H1 (cell line): ENCODE measurements around the gene POU2F1. TPM values are rescaled to one million over a fixed set of nuclear protein-coding genes. Genes with fewer than 3 reads are reported as not detected.

Source experiments
- CTCF ChIA-PET: fragments of 300-600 bp; sonication (Branson Sonifier 250); formaldehyde crosslinking; loops from one replicate; lab custom pipeline; 2021; ENCODE audit not compliant: partially characterized antibody; lab: Charles Lee
- POLR2A ChIA-PET: fragments of 300-600 bp; sonication (Branson Sonifier 250); formaldehyde crosslinking; loops from one replicate; lab custom pipeline; 2021; ENCODE audit warnings: inconsistent platforms; ENCODE audit not compliant: partially characterized antibody; lab: Charles Lee
- DNase-seq, 2 experiments: peaks; one replicate each; pipeline versions ENCODE4 v3.0.0 to v3.0.0-alpha.2; 2010 to 2022; ENCODE audit warnings: low spot score in 2 of 2, low read depth in 1 of 2, mixed read lengths in 1 of 2
- FAIRE-seq: peaks from 2 replicates; lab custom pipeline; 2011; peaks lifted over from hg19 to GRCh38; lab: Jason Lieb, UNC
- H2AFZ ChIP-seq: 2 replicates; pipeline ENCODE4 v1.8.1; 2012; ENCODE audit warnings: low read length, inconsistent platforms
- H2AK5ac ChIP-seq: 2 replicates; pipeline ENCODE4 v1.6.1; 2013; ENCODE audit warnings: low read depth, low read length
- H2BK120ac ChIP-seq: replicated peaks from 2 replicates; pipeline ENCODE3; 2013; ENCODE audit warnings: low read depth, low read length, inconsistent platforms
- H2BK12ac ChIP-seq: 2 replicates; pipeline ENCODE4 v1.6.1; 2013; ENCODE audit warnings: low read depth, low read length
- H2BK15ac ChIP-seq: 2 replicates; pipeline ENCODE4 v1.6.1; 2013; ENCODE audit warnings: low read length
- H2BK20ac ChIP-seq: 2 replicates; pipeline ENCODE4 v1.6.1; 2013; ENCODE audit warnings: low read length
- H2BK5ac ChIP-seq: 2 replicates; pipeline ENCODE4 v1.6.1; 2013; ENCODE audit warnings: low read depth, low read length
- H3K14ac ChIP-seq: 2 replicates; pipeline ENCODE4 v1.6.1; 2013; ENCODE audit warnings: inconsistent platforms; ENCODE audit not compliant: insufficient read length
- H3K18ac ChIP-seq: 2 replicates; pipeline ENCODE4 v1.6.1; 2013; ENCODE audit warnings: low read length; ENCODE audit errors: extremely low read depth
- H3K23ac ChIP-seq: 2 replicates; pipeline ENCODE4 v1.6.1; 2013; ENCODE audit warnings: inconsistent platforms; ENCODE audit not compliant: insufficient read length
- H3K23me2 ChIP-seq: 2 replicates; pipeline ENCODE4 v1.6.1; 2013; ENCODE audit warnings: low read depth, low read length
- H3K27ac ChIP-seq: 2 replicates; pipeline ENCODE4 v1.6.1; 2011; ENCODE audit warnings: low read depth, low read length, inconsistent platforms
- H3K27me3 ChIP-seq, 4 experiments: replicated peaks in 1 of 4; 1 replicate in 1 of 4; 2 replicates in 3 of 4; pipeline versions ENCODE4 v1.6.1 to v1.8.1; 2011 to 2013; ENCODE audit warnings: low read length in 3 of 4, mild to moderate bottlenecking in 3 of 4, inconsistent platforms in 2 of 4, mixed read lengths in 2 of 4, moderate library complexity in 1 of 4; ENCODE audit not compliant: control insufficient read depth in 3 of 4, insufficient read depth in 3 of 4; ENCODE audit errors: extremely low read depth in 1 of 4
- H3K36me3 ChIP-seq, 4 experiments: 2 replicates each; pipeline versions ENCODE4 v1.6.1 to v1.8.1; 2011 to 2013; ENCODE audit warnings: mild to moderate bottlenecking in 4 of 4, low read length in 3 of 4, moderate library complexity in 2 of 4, control low read depth in 1 of 4, inconsistent platforms in 1 of 4; ENCODE audit not compliant: insufficient read depth in 4 of 4, control insufficient read depth in 2 of 4
- H3K4ac ChIP-seq: replicated peaks from 2 replicates; pipeline ENCODE3; 2013; ENCODE audit warnings: low read length, low read depth, mixed read lengths, inconsistent platforms; ENCODE audit not compliant: insufficient read length
- H3K4me1 ChIP-seq, 4 experiments: replicated peaks in 1 of 4; 1 replicate in 1 of 4; 2 replicates in 3 of 4; pipeline versions ENCODE4 v1.6.1 to v1.8.1; 2011 to 2013; ENCODE audit warnings: low read length in 3 of 4, inconsistent platforms in 2 of 4, mixed read lengths in 1 of 4; ENCODE audit not compliant: insufficient read depth in 4 of 4, control insufficient read depth in 3 of 4
- H3K4me2 ChIP-seq, 2 experiments: 2 replicates each; pipeline versions ENCODE4 v1.6.1 to v1.8.1; 2011 to 2013; ENCODE audit warnings: low read depth in 2 of 2, low read length in 2 of 2, control low read depth in 1 of 2, inconsistent platforms in 1 of 2, mild to moderate bottlenecking in 1 of 2; ENCODE audit not compliant: insufficient read depth in 1 of 2
- H3K4me3 ChIP-seq, 4 experiments: fragments of 200-600, 300-600 bp in 1 of 4; sonication (generic), shearing (Covaris generic), sonication (Bioruptor Twin) in 1 of 4; 2 replicates each; pipeline versions ENCODE4 v1.5.1 to v1.8.1; 2011 to 2016; ENCODE audit warnings: low read length in 4 of 4, low read depth in 3 of 4, control low read depth in 2 of 4, inconsistent platforms in 2 of 4, mild to moderate bottlenecking in 2 of 4, mixed read lengths in 1 of 4, moderate library complexity in 1 of 4; ENCODE audit not compliant: insufficient read depth in 2 of 4; ENCODE audit errors: extremely low read depth in 1 of 4
- H3K56ac ChIP-seq: replicated peaks from 2 replicates; pipeline ENCODE3; 2013; ENCODE audit warnings: low read depth, mild to moderate bottlenecking, mixed read lengths, low read length, inconsistent platforms; ENCODE audit not compliant: insufficient read length
- H3K79me1 ChIP-seq: 2 replicates; pipeline ENCODE4 v1.6.1; 2013; ENCODE audit warnings: low read depth, low read length, control low read depth
- H3K79me2 ChIP-seq, 2 experiments: 2 replicates each; pipeline versions ENCODE4 v1.6.1 to v1.8.1; 2012 to 2013; ENCODE audit warnings: low read length in 2 of 2, mild to moderate bottlenecking in 2 of 2, inconsistent platforms in 1 of 2; ENCODE audit not compliant: insufficient read depth in 2 of 2, control insufficient read depth in 1 of 2
- H3K9ac ChIP-seq, 4 experiments: replicated peaks in 1 of 4; 1 replicate in 1 of 4; 2 replicates in 3 of 4; pipeline versions ENCODE4 v1.6.1 to v1.8.1; 2011 to 2013; ENCODE audit warnings: low read depth in 3 of 4, low read length in 3 of 4, control low read depth in 2 of 4, mild to moderate bottlenecking in 2 of 4, moderate library complexity in 2 of 4, inconsistent platforms in 1 of 4; ENCODE audit errors: extremely low read depth in 1 of 4
- H3K9me3 ChIP-seq, 2 experiments: 2 replicates each; pipeline versions ENCODE4 v1.6.1 to v1.8.1; 2012 to 2013; ENCODE audit warnings: mild to moderate bottlenecking in 2 of 2, moderate library complexity in 2 of 2, control low read depth in 1 of 2, inconsistent platforms in 1 of 2, low read depth in 1 of 2, low read length in 1 of 2, mixed read lengths in 1 of 2; ENCODE audit not compliant: insufficient read depth in 2 of 2
- H4K20me1 ChIP-seq, 2 experiments: replicated peaks in 1 of 2; 2 replicates each; pipeline versions ENCODE3 to v1.8.1; 2011 to 2013; ENCODE audit warnings: inconsistent platforms in 2 of 2, low read length in 2 of 2, mild to moderate bottlenecking in 1 of 2; ENCODE audit not compliant: insufficient read depth in 2 of 2, control insufficient read depth in 1 of 2
- H4K5ac ChIP-seq: 2 replicates; pipeline ENCODE4 v1.6.1; 2013; ENCODE audit warnings: low read length, low read depth, mixed read lengths, inconsistent platforms; ENCODE audit not compliant: insufficient read length
- H4K8ac ChIP-seq: 2 replicates; pipeline ENCODE4 v1.8.0; 2013; ENCODE audit warnings: mild to moderate bottlenecking, moderate library complexity, low read length, inconsistent platforms; ENCODE audit not compliant: insufficient read depth; ENCODE audit errors: extremely low read depth
- H4K91ac ChIP-seq: replicated peaks from 2 replicates; pipeline ENCODE3; 2013; ENCODE audit warnings: low read length, mixed read lengths, inconsistent platforms; ENCODE audit not compliant: insufficient read length
- CBX5 ChIP-seq: fragments of 300-800, 300-1000 bp; sonication (generic); IDR thresholded peaks from 2 replicates; pipeline ENCODE4 v1.7.1; 2016; ENCODE audit warnings: antibody characterized with exemption, low read length, low read depth
- CEBPB ChIP-seq: IDR thresholded peaks from 2 replicates; pipeline ENCODE4 v1.6.1; 2012; ENCODE audit warnings: low read depth, low read length
- JUN ChIP-seq: IDR thresholded peaks from 2 replicates; pipeline ENCODE4 v1.6.1; 2011; ENCODE audit warnings: low read depth, mild to moderate bottlenecking, improper control_type of control experiment, low read length
- JUND ChIP-seq: IDR thresholded peaks from 2 replicates; pipeline ENCODE4 v1.6.1; 2011; ENCODE audit warnings: mild to moderate bottlenecking, improper control_type of control experiment, low read length
- POLR2A ChIP-seq, 2 experiments: IDR thresholded peaks; 1 replicate in 1 of 2; 2 replicates in 1 of 2; pipeline ENCODE4 v1.6.1; 2011; ENCODE audit warnings: low read depth in 2 of 2, low read length in 2 of 2, mild to moderate bottlenecking in 2 of 2; ENCODE audit errors: control extremely low read depth in 1 of 2
- SIX5 ChIP-seq: IDR thresholded peaks from 2 replicates; pipeline ENCODE4 v1.6.1; 2011; ENCODE audit warnings: mild to moderate bottlenecking, low read depth, low read length
- SP1 ChIP-seq: IDR thresholded peaks from 2 replicates; pipeline ENCODE4 v1.6.1; 2011; ENCODE audit warnings: low read depth, low read length
- SP4 ChIP-seq: IDR thresholded peaks from 2 replicates; pipeline ENCODE4 v1.6.1; 2012; ENCODE audit warnings: low read length, inconsistent platforms
- SUZ12 ChIP-seq: fragments of 200-600 bp; sonication (generic); IDR thresholded peaks from 2 replicates; pipeline ENCODE4 v1.6.1; 2012; ENCODE audit warnings: mild to moderate bottlenecking, inconsistent platforms, low read length, moderate library complexity, mixed read lengths
- WGBS, 2 experiments: shearing (Covaris generic) in 1 of 2; methylation state at CpG; one replicate each; pipeline versions ENCODE4 v1.1.6 to v1.1.7; 2013 to 2015; ENCODE audit warnings: low lambda C conversion rate in 2 of 2, mixed read lengths in 2 of 2, inconsistent platforms in 1 of 2, low coverage in 1 of 2, missing lambda C conversion rate in 1 of 2; ENCODE audit not compliant: insufficient replicate concordance in 2 of 2, insufficient coverage in 1 of 2, insufficient read length in 1 of 2; ENCODE audit errors: extremely low coverage in 1 of 2, missing lambda C conversion rate in 1 of 2; 5-methylcytosine and 5-hydroxymethylcytosine counted together
- polyA plus RNA-seq, 7 experiments: library from polyadenylated mRNA; depleted of rRNA in 3 of 7; stranded (reverse) in 5 of 7; unstranded in 2 of 7; fragments of >200 nt in 5 of 7; fragments of 200-250 nt in 2 of 7; gene quantifications; 1 replicate in 5 of 7; 2 replicates in 1 of 7; 4 replicates in 1 of 7; pipeline versions ENCODE4 v1.2.1 to v1.2.3, GENCODE V29; 2011 to 2013; ENCODE audit warnings: missing spikeins in 2 of 7, mixed read lengths in 2 of 7
- total RNA-seq: library from RNA; stranded (reverse); fragmentation: NEBNext Ultra II Directional; extraction: Animal tissue kit (Norgen Biotek cat#: 25700); gene quantifications from 2 replicates; pipeline ENCODE4 v1.2.1, GENCODE V29; 2021
- TF ChIP-seq, protein P1 (sequence below): IDR thresholded peaks from 2 replicates; pipeline ENCODE4 v1.6.1; 2012; ENCODE audit warnings: inconsistent platforms
- TF ChIP-seq, protein P2 (sequence below): IDR thresholded peaks from 2 replicates; pipeline ENCODE4 v1.6.1; 2012; ENCODE audit warnings: low read length, inconsistent platforms

Gene POU2F1
- total and polyA plus RNA-seq, 2 of the 8 experiments (the other 6 are each of a cell fraction or from before 2014, with no cell fraction given), result 37.0 to 57.2 TPM

DNA sequence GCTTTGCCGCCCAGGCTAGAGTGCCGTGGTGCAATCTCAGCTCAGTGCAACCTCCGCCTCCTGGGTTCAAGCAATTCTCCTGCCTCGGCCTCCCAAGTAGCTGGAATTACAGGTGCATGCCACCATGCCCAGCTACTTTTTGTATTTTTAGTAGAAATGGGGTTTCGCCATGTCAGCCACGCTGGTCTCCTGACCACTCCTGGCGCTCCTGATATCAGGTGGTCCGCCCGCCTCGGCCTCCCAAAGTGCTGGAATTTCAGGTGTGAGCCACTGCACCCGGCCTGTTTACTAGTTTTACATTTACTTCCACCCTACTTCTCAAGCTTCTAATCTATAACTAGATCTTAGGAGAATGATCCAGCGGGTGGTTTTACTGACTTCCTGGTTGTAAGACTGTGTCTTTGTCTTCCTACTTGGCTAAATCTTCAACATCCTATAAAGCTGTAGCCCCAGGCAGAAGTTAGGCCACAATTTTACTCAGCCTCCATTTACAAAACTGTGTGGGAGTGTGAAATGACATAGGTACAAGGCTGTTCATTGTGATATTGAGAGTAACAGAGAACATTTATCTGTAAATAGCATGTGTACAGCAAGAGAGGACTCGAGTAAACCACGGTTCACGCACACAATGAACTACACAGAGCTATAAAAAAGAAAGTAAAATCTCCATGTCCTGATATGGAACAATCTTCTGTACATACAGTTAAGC lies 9.6 kb upstream of the POU2F1 start:
- no peak for DNase-seq
- no peaks in the 10 kb centered on the region for H4K20me1 ChIP-seq
- no peak overlapping the region for H3K56ac ChIP-seq
- no peak overlapping the region for H3K4me2 ChIP-seq
- CTCF ChIA-PET, result interaction anchor here (0.7 to 2.8 kb wide), 9 partner anchors 8 to 222 kb away, joined by 3 to 18 read pairs (median 4); no protein-coding TSS in a partner anchor
- no peak overlapping the region for H3K18ac ChIP-seq
- no peak overlapping the region for H2BK12ac ChIP-seq
- WGBS, 2 experiments, result 94% methylated on average over 15 of the region's 15 CpGs; no CpG with 5 or more reads in 1 of the 2 experiments
- H3K9me3 ChIP-seq, result peaks cover 0 to 4% of the 10 kb centered on the region in 2 experiments; a peak in 2 of 4 replicates
- H2BK120ac ChIP-seq, result no peak overlapping the region
- H3K36me3 ChIP-seq, result no peaks in the 10 kb centered on the region
- no peak overlapping the region for H2BK5ac ChIP-seq
- H3K27ac ChIP-seq, result no peak overlapping the region
- H3K27me3 ChIP-seq, result no peaks in the 10 kb centered on the region
- H3K79me1 ChIP-seq, result no peaks in the 10 kb centered on the region
- peaks cover 3 to 5% (median 5%) of the 10 kb centered on the region in 4 experiments; a peak in 6 of 7 replicates for H3K4me1 ChIP-seq
- no peak overlapping the region for H4K91ac ChIP-seq
- no peak overlapping the region for H3K4me3 ChIP-seq
- H3K9ac ChIP-seq, result no peak overlapping the region
- H3K23me2 ChIP-seq, result no peaks in the 10 kb centered on the region
- no peak overlapping the region; the same call in 1 of the 2 replicates for H2BK15ac ChIP-seq
- H3K4ac ChIP-seq, result no peak overlapping the region
- H2AFZ ChIP-seq, result 0 out of 2 replicates have a peak overlapping the region, but pooled peaks have one; percentile 20
- H3K14ac ChIP-seq, result no peak overlapping the region
- H4K5ac ChIP-seq, result no peak overlapping the region
- H2AK5ac ChIP-seq, result no peak overlapping the region
- POLR2A ChIA-PET, result interaction anchor here (1.1 to 3.5 kb wide), 2 partner anchors 9 to 11 kb away, joined by 3 to 22 read pairs; partner anchors contain the start of gene POU2F1
- no peak overlapping the region for H3K23ac ChIP-seq
- FAIRE-seq, result no peak
- H2BK20ac ChIP-seq, result no peak overlapping the region
- no peak overlapping the region for H4K8ac ChIP-seq
- H3K79me2 ChIP-seq, result no peaks in the 10 kb centered on the region
- TF ChIP-seq POLR2A (IDR thresholded peaks at IDR 0.05; ENCODE audit: control extremely low read depth in 1 of 2, low read depth in 2 of 2, low read length in 2 of 2), result no peak
- no peak for TF ChIP-seq CBX5
- no peak for TF ChIP-seq SP1
- TF ChIP-seq, protein P1, sequence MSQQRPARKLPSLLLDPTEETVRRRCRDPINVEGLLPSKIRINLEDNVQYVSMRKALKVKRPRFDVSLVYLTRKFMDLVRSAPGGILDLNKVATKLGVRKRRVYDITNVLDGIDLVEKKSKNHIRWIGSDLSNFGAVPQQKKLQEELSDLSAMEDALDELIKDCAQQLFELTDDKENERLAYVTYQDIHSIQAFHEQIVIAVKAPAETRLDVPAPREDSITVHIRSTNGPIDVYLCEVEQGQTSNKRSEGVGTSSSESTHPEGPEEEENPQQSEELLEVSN, result no peak
- no peak for TF ChIP-seq SP4
- no peak for TF ChIP-seq SIX5
- TF ChIP-seq, protein P2, sequence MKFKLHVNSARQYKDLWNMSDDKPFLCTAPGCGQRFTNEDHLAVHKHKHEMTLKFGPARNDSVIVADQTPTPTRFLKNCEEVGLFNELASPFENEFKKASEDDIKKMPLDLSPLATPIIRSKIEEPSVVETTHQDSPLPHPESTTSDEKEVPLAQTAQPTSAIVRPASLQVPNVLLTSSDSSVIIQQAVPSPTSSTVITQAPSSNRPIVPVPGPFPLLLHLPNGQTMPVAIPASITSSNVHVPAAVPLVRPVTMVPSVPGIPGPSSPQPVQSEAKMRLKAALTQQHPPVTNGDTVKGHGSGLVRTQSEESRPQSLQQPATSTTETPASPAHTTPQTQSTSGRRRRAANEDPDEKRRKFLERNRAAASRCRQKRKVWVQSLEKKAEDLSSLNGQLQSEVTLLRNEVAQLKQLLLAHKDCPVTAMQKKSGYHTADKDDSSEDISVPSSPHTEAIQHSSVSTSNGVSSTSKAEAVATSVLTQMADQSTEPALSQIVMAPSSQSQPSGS, result no peak
- no peak for TF ChIP-seq JUN
- no peak for TF ChIP-seq CEBPB
- TF ChIP-seq SUZ12, result no peak
- no peak for TF ChIP-seq JUND
